ENCODE measurements around the gene KCTD6. TPM values are rescaled to one million over a fixed set of nuclear protein-coding genes. Genes with fewer than 3 reads are reported as not detected.

KCTD6 gene
- polyA plus RNA-seq, 1 donor from 2014 or later, result 64.0 TPM

GRCh38 chr3:58520403-58521335 is 28.8 kb downstream of the KCTD6 start:
- Histone ChIP-seq H3K36me3 (ENCODE audit: insufficient read depth, low read length) (no peaks in the 10 kb centered on the region), H3K9me2 (ENCODE audit: insufficient read depth, low read length) (no peaks in the 10 kb centered on the region), H3K4me2 (ENCODE audit: low read length) (no peak overlapping the region), H3K9ac (ENCODE audit: low read length) (no peak overlapping the region), H4K20me1 (ENCODE audit: insufficient read depth) (no peaks in the 10 kb centered on the region), H3K27ac (ENCODE audit: low read length) (no peak overlapping the region), H3K9me3 (ENCODE audit: low read length) (no peaks in the 10 kb centered on the region), H3K27me3 (ENCODE audit: insufficient read depth, low read depth, low read length) (no peaks in the 10 kb centered on the region), H3K4me3 (ENCODE audit: low read length) (no peak overlapping the region), H3K79me2 (replicated peaks; ENCODE audit: insufficient read depth, low read length) (no peaks in the 10 kb centered on the region), H2AFZ (ENCODE audit: low read depth, low read length) (no peak overlapping the region), H3F3A (ENCODE audit: insufficient read depth, low read length, poor library complexity, severe bottlenecking) (no peaks in the 10 kb centered on the region)
- TF ChIP-seq MXI1 (conservative IDR thresholded peaks at IDR 0.05; ENCODE audit: poor library complexity, severe bottlenecking) (no peak), CTCF (IDR thresholded peaks at IDR 0.05; ENCODE audit: poor library complexity, severe bottlenecking) (no peak), EP300 (conservative IDR thresholded peaks at IDR 0.05; ENCODE audit: poor library complexity, severe bottlenecking) (no peak), EZH2 (IDR thresholded peaks at IDR 0.05; ENCODE audit: borderline replicate concordance, insufficient read depth, low read length, poor library complexity, severe bottlenecking) (no peak), POLR2AphosphoS5 (IDR thresholded peaks at IDR 0.05) (no peak), SMC3 (conservative IDR thresholded peaks at IDR 0.05; ENCODE audit: poor library complexity) (no peak), RAD21 (conservative IDR thresholded peaks at IDR 0.05) (no peak), REST (IDR thresholded peaks at IDR 0.05; ENCODE audit: borderline replicate concordance) (no peak), TAF1 (IDR thresholded peaks at IDR 0.05; ENCODE audit: low read depth) (no peak)

- H3K9ac ChIP-seq (ENCODE audit: low read length), result no peak overlapping the region
- no peaks in the 10 kb centered on the region for H3F3A ChIP-seq (ENCODE audit: insufficient read depth, low read length, poor library complexity, severe bottlenecking)
- no peaks in the 10 kb centered on the region for H3K9me3 ChIP-seq (ENCODE audit: low read length)
- H2AFZ ChIP-seq (ENCODE audit: low read depth, low read length), result no peak overlapping the region
- no peaks in the 10 kb centered on the region for H3K36me3 ChIP-seq (ENCODE audit: insufficient read depth, low read length)
- no peaks in the 10 kb centered on the region for H3K9me2 ChIP-seq (ENCODE audit: insufficient read depth, low read length)
- H3K4me2 ChIP-seq (ENCODE audit: low read length), result no peak overlapping the region
- no peak overlapping the region for H3K4me3 ChIP-seq (ENCODE audit: low read length)
- H3K27me3 ChIP-seq (ENCODE audit: insufficient read depth, low read depth, low read length), result no peaks in the 10 kb centered on the region
- H3K27ac ChIP-seq (ENCODE audit: low read length), result no peak overlapping the region
- H3K79me2 ChIP-seq (replicated peaks; ENCODE audit: insufficient read depth, low read length), result no peaks in the 10 kb centered on the region
- no peak for TF ChIP-seq REST (IDR thresholded peaks at IDR 0.05; ENCODE audit: borderline replicate concordance)
- no peak for TF ChIP-seq EZH2 (IDR thresholded peaks at IDR 0.05; ENCODE audit: borderline replicate concordance, insufficient read depth, low read length, poor library complexity, severe bottlenecking)
- no peak for TF ChIP-seq MXI1 (conservative IDR thresholded peaks at IDR 0.05; ENCODE audit: poor library complexity, severe bottlenecking)
- no peak for TF ChIP-seq POLR2AphosphoS5 (IDR thresholded peaks at IDR 0.05)
- TF ChIP-seq CTCF (IDR thresholded peaks at IDR 0.05; ENCODE audit: poor library complexity, severe bottlenecking), result no peak
- no peak for TF ChIP-seq EP300 (conservative IDR thresholded peaks at IDR 0.05; ENCODE audit: poor library complexity, severe bottlenecking)
- no peak for TF ChIP-seq SMC3 (conservative IDR thresholded peaks at IDR 0.05; ENCODE audit: poor library complexity)
- TF ChIP-seq RAD21 (conservative IDR thresholded peaks at IDR 0.05), result no peak
- no peak for TF ChIP-seq TAF1 (IDR thresholded peaks at IDR 0.05; ENCODE audit: low read depth)
- H4K20me1 ChIP-seq (ENCODE audit: insufficient read depth), result no peaks in the 10 kb centered on the region
These were observed 29.4 kb downstream of the KCTD6 start for GRCh38 chr3:58521336-58521670.

Data from neural cell (in vitro differentiated cells).